Stimulated activated CD4-positive, alpha-beta T cell treated with anti-CD3 and anti-CD28 coated beads, Interleukin-4, amount 100 ng/mL, for 48 hours (primary cell): ENCODE measurements around the gene PFN1.

Experiments used
- DNase-seq, 2 donors: peaks; one replicate each; pipeline ENCODE4 v3.0.0-alpha.2; 2020; ENCODE audit warnings: low read depth in 2 of 2

The PFN1 gene

GRCh38 chr17:4948166-4948930 lies at the start of gene PFN1:
PFN1 (minus strand) TSS chr17:4948530; CDS start chr17:4948394, 136 bp downstream.
- DNase-seq = peak; percentile 85 to 88

- DNase-seq = peak; percentile 86 to 87
Measured at GRCh38 chr17:4997302-4998026, 49.1 kb upstream of the PFN1 start, which contains the start of the genes INCA1 and KIF1C. INCA1 (minus strand) TSS chr17:4997522; CDS start chr17:4994437, 3,085 bp downstream. KIF1C (plus strand) TSS chr17:4997950; CDS start chr17:5000247, 2,297 bp downstream.

- no peak for DNase-seq
Measured at GRCh38 chr17:4994081-4994595, 45.8 kb upstream of the PFN1 start.

- no peak for DNase-seq
Measured at GRCh38 chr17:4987767-4988567, 39.6 kb upstream of the PFN1 start.

- DNase-seq = peak; percentile 84 to 87
Measured at GRCh38 chr17:4986951-4987766, 38.8 kb upstream of the PFN1 start, which contains the start of gene CAMTA2. CAMTA2 (minus strand) TSS chr17:4987675; CDS start chr17:4986222, 1,453 bp downstream.

- DNase-seq = no peak
Measured at GRCh38 chr17:4986403-4986802, 38.1 kb upstream of the PFN1 start.

GRCh38 chr17:4982305-4982704 lies 34.0 kb upstream of the PFN1 start:
- DNase-seq = no peak

- DNase-seq = peak in 1 of 2 donors; percentile 25
Measured at GRCh38 chr17:4980644-4981216, 32.4 kb upstream of the PFN1 start.

- DNase-seq = no peak
Measured at GRCh38 chr17:4978726-4979125, 30.4 kb upstream of the PFN1 start.

GRCh38 chr17:4974115-4974670 lies 25.9 kb upstream of the PFN1 start:
- no peak for DNase-seq

GRCh38 chr17:4973256-4974114 lies 25.2 kb upstream of the PFN1 start:
- DNase-seq = no peak

GRCh38 chr17:4972752-4973151 lies 24.4 kb upstream of the PFN1 start:
- DNase-seq = no peak

- no peak for DNase-seq
Measured at GRCh38 chr17:4972322-4972721, 24.0 kb upstream of the PFN1 start.

GRCh38 chr17:4971826-4972225 lies 23.5 kb upstream of the PFN1 start:
- no peak for DNase-seq

GRCh38 chr17:4970273-4970672 lies 21.9 kb upstream of the PFN1 start:
- no peak for DNase-seq

GRCh38 chr17:4969551-4970173 lies 21.3 kb upstream of the PFN1 start:
- peak; percentile 32 to 42 for DNase-seq

- peak in 1 of 2 donors; percentile 34 for DNase-seq
Measured at GRCh38 chr17:4969047-4969550, 20.8 kb upstream of the PFN1 start.

- peak; percentile 16 to 38 for DNase-seq
Measured at GRCh38 chr17:4968486-4969046, 20.2 kb upstream of the PFN1 start.
